Frontal cortex (tissue), 4 donors: Measurements from ENCODE around the gene TIMP2. TPM values are rescaled to one million over a fixed set of nuclear protein-coding genes. Genes with fewer than 3 reads are reported as not detected.

Experiments used
- DNase-seq, 2 donors: peaks; one replicate each; pipeline ENCODE4 v3.0.0; 2012; ENCODE audit warnings: low spot score in 2 of 2
- FAIRE-seq: peaks from 2 replicates; lab custom pipeline; 2012; peaks lifted over from hg19 to GRCh38; lab: Jason Lieb, UNC
- total RNA-seq: library from RNA; depleted of rRNA; stranded (reverse); fragments of >200 nt; gene quantifications from one replicate; pipeline ENCODE4 v1.2.3, GENCODE V29; 2014
- donor health status: control.
- donor health status: control.
- donor health status: control.

The TIMP2 gene
- total RNA-seq, 1 donor from 2014 or later: 33.8 TPM

- FAIRE-seq: no peak
- no peak for DNase-seq
Measured at GRCh38 chr17:78934681-78935418, 9.7 kb upstream of the TIMP2 start.

DNA sequence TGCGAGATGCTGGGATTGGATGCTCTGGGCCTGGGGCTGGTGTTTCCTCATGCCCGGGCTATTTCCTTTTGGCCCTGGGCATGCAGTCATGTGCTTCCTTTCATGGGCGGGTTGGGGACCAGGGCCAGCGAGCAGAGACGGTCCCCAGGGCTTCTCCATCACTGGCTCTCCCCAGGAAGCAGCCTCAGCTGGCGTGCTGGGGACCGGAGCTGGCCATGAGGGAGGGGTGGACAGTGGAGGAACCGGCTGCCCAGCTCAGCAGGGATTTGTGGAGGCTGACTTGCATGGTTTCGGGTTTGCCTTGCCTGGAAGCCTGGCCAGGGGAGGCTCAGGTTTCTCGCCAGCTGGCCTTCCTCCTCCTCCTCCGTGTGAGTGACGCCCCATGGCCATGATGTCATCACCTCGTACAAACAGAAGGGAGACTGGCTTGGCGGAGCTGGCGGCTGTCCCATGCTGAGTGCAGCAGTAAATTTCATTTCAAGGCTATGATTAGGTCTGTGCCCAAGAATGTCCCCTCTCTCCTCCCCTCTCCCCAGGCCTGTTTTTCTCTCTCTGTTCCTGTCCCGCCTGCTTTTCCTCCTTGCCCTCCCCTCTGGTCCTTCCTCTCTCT is 8.9 kb upstream of the TIMP2 start:
- DNase-seq (peak; percentile 74 to 87), FAIRE-seq (no peak)

DNA sequence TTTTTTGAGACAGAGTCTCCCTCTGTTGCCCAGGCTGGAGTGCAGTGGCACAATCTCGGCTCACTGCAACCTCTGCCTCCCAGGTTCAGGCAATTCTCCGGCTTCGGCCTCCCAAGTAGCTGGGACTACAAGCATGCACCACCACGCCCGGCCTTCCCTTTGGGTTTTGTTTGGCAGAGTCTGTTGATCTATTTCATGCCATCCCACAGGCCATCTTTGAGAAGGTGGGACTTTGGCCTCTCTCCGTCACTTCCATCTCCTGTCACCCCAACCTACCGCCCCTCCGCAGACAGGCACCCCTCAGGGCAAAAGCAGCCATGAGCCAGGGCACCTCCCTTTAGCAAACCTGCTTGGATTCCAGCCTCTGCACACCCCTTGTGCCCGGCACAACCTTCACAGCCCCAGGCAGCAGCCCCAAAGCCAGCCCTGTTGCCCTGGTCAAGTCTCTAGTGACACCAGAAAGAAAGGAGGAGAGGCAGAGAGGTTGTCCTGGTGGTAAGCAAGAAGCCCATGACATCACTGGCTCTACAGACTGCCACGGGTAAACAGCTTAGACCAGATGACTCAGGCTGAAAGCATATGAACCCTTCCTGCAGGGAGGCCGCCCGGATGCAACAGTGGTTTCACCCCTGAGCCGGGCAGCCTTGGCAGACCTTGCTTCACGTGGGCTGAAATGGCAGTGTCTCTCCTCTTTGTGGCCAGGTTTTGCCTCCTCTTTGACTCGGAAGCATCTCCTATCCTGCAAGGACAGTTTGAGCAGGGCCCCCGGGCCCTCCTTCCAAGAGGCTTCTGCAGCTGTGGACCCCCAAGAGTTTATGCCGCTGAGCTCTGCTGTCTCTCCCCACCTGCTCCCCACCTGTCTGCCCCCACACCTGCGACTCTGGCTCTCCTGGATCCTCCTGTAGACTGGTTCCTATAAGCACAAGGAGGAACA is 8.1 kb upstream of the TIMP2 start:
- no peak for FAIRE-seq

DNA sequence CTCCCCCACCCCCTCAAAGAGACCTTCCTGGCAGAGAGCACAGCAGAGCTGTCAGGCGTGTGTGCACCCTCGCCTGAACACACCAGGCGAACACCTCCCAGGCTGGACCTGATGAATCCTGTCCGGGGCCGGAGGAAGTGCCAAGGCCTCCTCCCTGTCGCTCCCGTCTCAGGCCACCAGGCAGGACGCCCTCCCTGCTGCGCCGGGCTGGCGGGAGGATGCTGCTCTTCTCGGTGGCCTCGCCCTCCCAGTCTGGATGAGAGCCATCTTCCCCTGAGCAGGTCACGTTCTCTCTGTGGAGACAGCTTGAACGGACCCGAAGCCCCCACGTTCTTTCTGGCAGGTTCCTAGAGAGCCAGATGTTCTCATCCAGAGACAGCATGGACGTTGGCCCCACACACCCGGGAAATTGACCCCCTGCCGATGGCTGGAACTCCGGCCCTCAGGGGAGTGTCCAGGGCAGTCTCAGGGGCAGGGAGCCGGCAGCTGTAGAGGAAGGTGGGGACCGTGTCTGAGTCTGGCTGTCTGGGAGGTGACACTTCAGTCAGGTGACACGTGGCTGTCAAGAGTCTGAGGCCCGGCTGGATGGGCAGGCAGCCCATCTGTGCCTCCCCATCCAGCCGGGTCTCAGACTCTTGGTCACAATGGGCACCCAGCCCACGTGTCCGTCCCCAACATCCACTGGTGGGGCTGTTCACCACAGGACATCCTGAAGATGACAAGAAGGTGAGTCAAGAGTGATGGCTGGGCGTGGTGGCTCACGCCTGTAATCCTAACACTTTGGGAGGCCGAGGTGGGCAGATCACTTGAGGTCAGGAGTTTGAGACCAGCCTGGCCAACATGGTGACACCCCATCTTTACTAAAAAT is 5.0 kb upstream of the TIMP2 start:
- DNase-seq (no peak), FAIRE-seq (no peak)

More for the DNA sequence above, 8.1 kb upstream of the TIMP2 start:
- DNase-seq: peak in 1 of 2 donors; percentile 33

- DNase-seq (peak; percentile 61 to 79), FAIRE-seq (no peak)
Measured at GRCh38 chr17:78925662-78926555, 722 bp upstream of the TIMP2 start.

DNA sequence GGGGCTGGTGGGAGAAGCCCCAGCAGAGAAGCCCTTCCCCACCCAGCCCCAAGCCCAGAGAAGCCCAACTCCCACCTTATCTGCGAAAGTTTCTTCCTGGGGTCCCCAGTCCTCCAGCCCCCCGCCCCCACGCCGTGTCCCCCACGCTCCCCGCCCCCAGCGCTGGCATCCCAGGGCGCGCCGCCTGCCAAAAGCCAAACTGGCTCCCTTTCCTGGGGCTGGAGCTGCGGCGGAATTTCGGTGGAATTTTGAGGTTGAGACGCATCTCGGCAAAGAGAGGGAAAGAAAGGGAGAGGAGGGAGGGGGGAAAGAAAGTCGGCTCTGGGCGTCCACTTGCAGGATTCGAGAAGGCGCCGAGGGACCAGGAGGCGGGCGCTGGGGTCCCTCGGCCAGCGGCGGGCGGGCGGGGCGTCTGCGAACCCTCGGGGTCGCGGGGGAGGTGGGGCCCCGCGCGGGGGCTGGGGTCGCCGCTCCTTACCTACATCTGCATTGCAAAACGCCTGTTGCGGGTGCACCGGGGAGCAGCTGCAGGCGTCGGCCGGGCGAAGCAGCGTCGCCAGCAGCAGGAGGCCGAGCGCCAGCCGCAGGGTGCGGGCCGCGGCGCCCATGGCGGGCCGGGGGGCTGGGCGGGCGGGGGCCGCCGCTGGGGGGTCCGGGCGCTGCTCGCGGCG is 571 bp downstream of the TIMP2 start:
- peak in 1 of 2 donors; percentile 55 for DNase-seq

GRCh38 chr17:78923660-78924453 is 1.3 kb downstream of the TIMP2 start:
- FAIRE-seq: no peak
- no peak for DNase-seq

More for the DNA sequence above, 571 bp downstream of the TIMP2 start:
- FAIRE-seq: no peak

GRCh38 chr17:78922816-78923498 is 2.2 kb downstream of the TIMP2 start:
- DNase-seq: no peak
- no peak for FAIRE-seq

DNA sequence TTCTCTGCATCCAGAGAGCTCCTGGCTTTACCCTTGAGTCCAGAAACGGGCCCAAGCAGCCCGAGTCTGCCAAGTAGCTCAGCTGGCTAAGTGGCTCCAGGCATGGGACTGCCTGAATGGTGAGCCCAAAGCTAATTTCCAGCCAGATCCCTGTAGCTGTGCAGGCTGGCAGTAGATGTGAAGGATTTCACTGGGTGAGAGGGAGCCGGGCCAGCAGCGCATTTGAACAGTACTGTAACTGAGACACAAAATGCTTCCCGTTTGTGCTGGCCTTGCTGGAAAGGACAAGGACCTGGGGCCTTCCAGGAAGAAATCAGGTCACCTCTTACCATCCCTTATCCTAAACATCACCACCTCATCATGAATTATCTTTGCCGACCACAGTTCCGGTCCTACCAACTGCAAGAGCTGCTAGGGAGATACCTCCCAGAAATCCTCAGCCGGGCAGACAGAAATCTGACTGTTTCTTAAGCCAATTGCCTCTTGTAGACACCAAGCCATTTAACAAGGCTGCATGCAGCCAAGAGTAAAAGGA is 3.7 kb downstream of the TIMP2 start:
- DNase-seq: peak in 1 of 2 donors; percentile 48

GRCh38 chr17:78920528-78920927 is 4.7 kb downstream of the TIMP2 start:
- FAIRE-seq: no peak
- DNase-seq: no peak

More for the DNA sequence above, 3.7 kb downstream of the TIMP2 start:
- no peak for FAIRE-seq

DNA sequence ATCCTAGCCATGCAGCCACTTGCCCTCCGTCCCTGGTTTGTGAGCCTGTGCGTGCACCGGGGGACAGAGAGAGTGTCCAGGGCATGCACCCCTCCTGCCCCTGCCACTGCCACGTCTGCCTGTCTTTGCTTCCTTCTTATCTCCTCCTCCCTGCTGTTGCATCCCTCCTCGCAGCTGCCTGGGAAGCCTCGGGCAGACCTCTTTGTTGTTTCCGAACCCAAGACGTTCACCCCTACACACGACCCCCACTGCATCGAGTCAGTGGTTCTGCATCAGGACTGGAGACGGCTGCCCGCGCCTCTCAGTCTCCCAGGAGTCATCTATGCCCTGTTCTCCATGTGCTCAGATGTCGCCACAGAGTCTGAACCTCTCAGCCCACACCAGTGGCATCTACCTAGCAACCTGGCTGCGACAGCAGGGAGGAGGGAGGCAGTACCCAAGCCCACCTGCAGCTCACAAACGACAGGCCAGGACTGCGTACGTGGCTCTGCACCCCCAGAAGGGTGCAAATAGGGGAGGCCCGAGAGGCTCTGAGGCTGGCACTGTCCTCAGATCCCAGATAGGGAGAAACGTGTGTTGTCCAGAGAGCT is 5.2 kb downstream of the TIMP2 start:
- no peak for DNase-seq
- no peak for FAIRE-seq

GRCh38 chr17:78918979-78919378 is 6.2 kb downstream of the TIMP2 start:
- DNase-seq (no peak), FAIRE-seq (no peak)

DNA sequence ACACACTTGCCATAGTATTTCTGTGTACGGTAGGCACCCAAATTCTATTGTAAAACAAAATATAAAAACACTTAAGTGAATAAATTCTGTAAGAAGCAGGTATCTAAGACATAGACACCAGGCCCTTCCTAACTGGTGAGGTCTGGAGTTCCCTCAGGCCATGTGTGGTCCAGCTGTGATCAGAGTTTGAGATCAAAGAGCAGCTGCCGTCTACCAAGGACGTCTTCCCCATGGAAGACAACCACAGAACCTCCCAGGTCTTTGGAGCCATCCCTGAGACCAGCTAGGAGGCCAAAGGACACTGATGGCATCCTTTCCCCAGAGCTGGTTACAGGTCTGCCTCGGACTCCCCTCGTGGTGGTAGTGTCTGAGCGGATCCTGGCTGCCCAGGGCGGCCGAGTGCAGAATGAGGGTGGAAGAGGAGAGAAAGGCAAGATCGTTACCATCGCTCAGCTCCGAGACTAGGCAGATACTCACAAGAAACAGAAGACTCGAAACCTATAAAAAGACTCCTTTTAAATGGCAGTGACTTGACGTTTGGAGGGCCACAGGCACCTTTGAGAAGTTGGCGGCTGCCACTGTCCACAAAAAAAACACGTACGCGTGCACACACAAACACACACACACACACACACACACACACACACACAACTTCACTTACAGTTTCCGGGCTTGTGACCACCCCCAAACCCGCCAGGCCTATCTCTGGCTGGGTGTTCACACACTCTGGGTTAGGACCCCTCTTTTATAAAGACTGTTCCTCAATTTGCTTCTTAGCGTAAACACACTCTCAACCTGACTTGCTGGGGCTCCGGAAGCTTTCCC is 7.5 kb downstream of the TIMP2 start:
- FAIRE-seq: no peak

GRCh38 chr17:78915872-78916632 is 9.1 kb downstream of the TIMP2 start:
- no peak for FAIRE-seq
- no peak for DNase-seq

More for the DNA sequence above, 7.5 kb downstream of the TIMP2 start:
- no peak for DNase-seq
